GM19035 (cell line): ENCODE data around the gene HMGN4.
A peak's percentile ranks its signal among the peaks of the same experiment; 100 is the strongest.

Experiments used
- ATAC-seq: cut with Tn5 transposase; IDR thresholded peaks from one replicate; pipeline ENCODE4 v1.9.1; 2021; ENCODE audit not compliant: unreplicated experiment

The HMGN4 gene

GRCh38 chr6:26550250-26550993 is 12.3 kb downstream of the HMGN4 start:
- no peak for ATAC-seq

- no peak for ATAC-seq
Observed at GRCh38 chr6:26552205-26552604, 14.0 kb downstream of the HMGN4 start.

GRCh38 chr6:26552640-26553188 is 14.5 kb downstream of the HMGN4 start:
- no peak for ATAC-seq

- ATAC-seq = peak; percentile 50
Observed at GRCh38 chr6:26553264-26553634, 15.1 kb downstream of the HMGN4 start.

GRCh38 chr6:26553635-26554446 is 15.7 kb downstream of the HMGN4 start:
- peak; percentile 38 for ATAC-seq

- no peak for ATAC-seq
Observed at GRCh38 chr6:26554447-26554696, 16.2 kb downstream of the HMGN4 start.

GRCh38 chr6:26554697-26555504 is 16.7 kb downstream of the HMGN4 start:
- ATAC-seq = peak; percentile 31

GRCh38 chr6:26555505-26556262 is 17.5 kb downstream of the HMGN4 start:
- ATAC-seq = no peak

GRCh38 chr6:26556263-26557070 is 18.3 kb downstream of the HMGN4 start:
- ATAC-seq = no peak

- ATAC-seq = no peak
Observed at GRCh38 chr6:26561533-26562466, 23.6 kb downstream of the HMGN4 start.

- ATAC-seq = no peak
Observed at GRCh38 chr6:26563488-26563887, 25.3 kb downstream of the HMGN4 start.

- peak; percentile 73 for ATAC-seq
Observed at GRCh38 chr6:26568601-26569432, 30.7 kb downstream of the HMGN4 start.

- no peak for ATAC-seq
Observed at GRCh38 chr6:26569433-26569764, 31.2 kb downstream of the HMGN4 start.

- ATAC-seq = no peak
Observed at GRCh38 chr6:26570027-26570809, 32.1 kb downstream of the HMGN4 start.

- no peak for ATAC-seq
Observed at GRCh38 chr6:26571592-26572296, 33.6 kb downstream of the HMGN4 start.

- no peak for ATAC-seq
Observed at GRCh38 chr6:26575494-26575939, 37.4 kb downstream of the HMGN4 start.

- ATAC-seq = no peak
Observed at GRCh38 chr6:26576407-26576843, 38.3 kb downstream of the HMGN4 start.
